ENCODE measurements around the gene OR4C13.
"Not testable (repeated sequence)": the region's sequence is repeated elsewhere in the genome, so short reads cannot be mapped to it uniquely, and the experiment has no call there.

Gene OR4C13

GRCh38 chr11:49952091-49952490 is at the start of gene OR4C13:
TSS of gene OR4C13 (plus strand) at chr11:49952391. CDS start at chr11:49952423, 32 bp downstream.
- H3K9me3 ChIP-seq: no peaks in the 10 kb centered on the region
- H3K4me1 ChIP-seq: no peaks in the 10 kb centered on the region
- H3K4me3 ChIP-seq: no peak within 1 kb of the TSS
- in situ Hi-C loops (cut with MboI; ENCODE audit: low sequenced_read_pairs): no loop called here
- DNase-seq (ENCODE audit: low spot score in 2 of 2): no peak
- no peaks in the 10 kb centered on the region for H3K27me3 ChIP-seq (ENCODE audit: low read depth)
- H3K36me3 ChIP-seq (replicated peaks): no peaks in the 10 kb centered on the region

DNA sequence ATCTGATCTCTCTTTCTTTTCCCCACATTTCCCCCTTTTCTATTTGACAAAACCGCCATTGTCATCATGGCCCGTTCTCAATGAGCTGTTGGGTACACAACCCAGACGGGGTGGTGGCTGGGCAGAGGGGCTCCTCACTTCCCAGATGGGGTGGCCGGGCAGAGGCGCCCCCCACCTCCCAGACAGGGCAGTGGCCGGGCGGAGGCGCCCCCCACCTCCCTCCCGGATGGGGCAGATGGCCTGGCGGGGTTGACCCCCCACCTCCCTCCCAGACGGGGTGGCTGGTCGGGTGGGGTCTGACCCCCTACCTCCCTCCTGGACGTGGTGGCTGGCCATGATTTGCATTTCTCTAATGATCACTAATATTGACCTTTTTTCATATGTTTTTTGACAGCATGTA is 40.7 kb upstream of the OR4C13 start:
- in situ Hi-C loops (cut with MboI; ENCODE audit: low sequenced_read_pairs); H3K36me3 ChIP-seq (replicated peaks); H3K4me1 ChIP-seq; H3K27me3 ChIP-seq (ENCODE audit: low read depth); H3K4me3 ChIP-seq; DNase-seq (ENCODE audit: low spot score in 2 of 2); H3K9me3 ChIP-seq: not testable (repeated sequence)

- H3K36me3 ChIP-seq (replicated peaks); H3K9me3 ChIP-seq; H3K27me3 ChIP-seq (ENCODE audit: low read depth); in situ Hi-C loops (cut with MboI; ENCODE audit: low sequenced_read_pairs); DNase-seq (ENCODE audit: low spot score in 2 of 2); H3K4me3 ChIP-seq; H3K4me1 ChIP-seq: not testable (repeated sequence)
Measured at GRCh38 chr11:49948701-49949100, 3.5 kb upstream of the OR4C13 start.

- H3K36me3 ChIP-seq (replicated peaks); H3K27me3 ChIP-seq (ENCODE audit: low read depth); H3K4me1 ChIP-seq; in situ Hi-C loops (cut with MboI; ENCODE audit: low sequenced_read_pairs); H3K4me3 ChIP-seq; DNase-seq (ENCODE audit: low spot score in 2 of 2); H3K9me3 ChIP-seq: not testable (repeated sequence)
Measured at GRCh38 chr11:49973439-49973838, 21.2 kb downstream of the OR4C13 start.

DNA sequence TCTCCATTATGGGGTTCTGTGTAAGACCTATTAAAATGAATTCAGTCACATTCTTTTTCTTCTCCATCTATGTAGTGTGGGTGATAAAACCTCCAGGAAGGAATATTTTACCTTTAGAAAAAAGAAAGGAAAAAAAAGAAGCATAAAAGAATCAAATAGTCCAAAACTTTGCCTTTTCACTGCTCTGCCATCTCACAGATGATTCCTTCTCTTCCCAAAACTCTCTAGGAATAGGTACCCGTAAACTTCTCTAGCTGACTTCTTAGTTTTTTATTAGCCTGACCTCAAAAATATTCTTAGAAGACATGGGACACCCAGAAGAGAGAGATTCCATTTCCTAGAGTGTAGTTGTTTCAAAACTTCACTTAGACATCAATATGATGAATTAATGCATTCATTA is 30.2 kb downstream of the OR4C13 start, which contains the start of gene OR4C12:
OR4C12 (minus strand) TSS at position 101 of the 400 bp plus-strand sequence; CDS start at position 67, 34 bp downstream.
- H3K4me1 ChIP-seq; H3K9me3 ChIP-seq; H3K4me3 ChIP-seq; in situ Hi-C loops (cut with MboI; ENCODE audit: low sequenced_read_pairs); H3K36me3 ChIP-seq (replicated peaks); DNase-seq (ENCODE audit: low spot score in 2 of 2); H3K27me3 ChIP-seq (ENCODE audit: low read depth): not testable (repeated sequence)

DNA sequence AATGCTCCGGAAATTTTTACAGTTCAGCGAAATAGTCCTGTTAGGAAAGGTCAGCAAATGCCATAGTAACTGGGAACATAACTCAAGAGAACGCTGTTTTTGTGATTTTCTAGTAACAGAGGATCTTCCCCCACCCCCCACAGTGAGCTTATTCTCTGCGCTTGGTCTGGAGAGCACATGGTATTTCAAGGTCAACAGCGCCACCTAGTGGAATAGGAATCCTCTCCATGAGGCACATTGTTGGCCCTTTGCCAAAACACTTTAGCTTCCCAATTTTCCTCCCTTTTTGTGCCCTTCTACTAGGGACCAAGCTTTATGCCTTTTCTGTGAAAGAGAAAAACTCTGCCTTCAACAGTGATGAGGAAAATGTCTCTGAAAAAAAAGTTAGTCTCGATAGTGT is 43.4 kb downstream of the OR4C13 start:
- H3K27me3 ChIP-seq (ENCODE audit: low read depth): no peaks in the 10 kb centered on the region
- no peak overlapping the region for H3K4me3 ChIP-seq
- in situ Hi-C loops (cut with MboI; ENCODE audit: low sequenced_read_pairs): no loop called here
- H3K9me3 ChIP-seq: no peaks in the 10 kb centered on the region
- H3K36me3 ChIP-seq (replicated peaks): no peaks in the 10 kb centered on the region
- peak; percentile 55 to 84 for DNase-seq (ENCODE audit: low spot score in 2 of 2)
- H3K4me1 ChIP-seq: no peaks in the 10 kb centered on the region
